H1 (cell line): ENCODE measurements around the gene DRAP1. TPM values are rescaled to one million over a fixed set of nuclear protein-coding genes. Genes with fewer than 3 reads are reported as not detected.

Experiments
- CTCF ChIA-PET: fragments of 300-600 bp; sonication (Branson Sonifier 250); formaldehyde crosslinking; loops from one replicate; lab custom pipeline; 2021; ENCODE audit not compliant: partially characterized antibody; lab: Charles Lee
- POLR2A ChIA-PET: fragments of 300-600 bp; sonication (Branson Sonifier 250); formaldehyde crosslinking; loops from one replicate; lab custom pipeline; 2021; ENCODE audit warnings: inconsistent platforms; ENCODE audit not compliant: partially characterized antibody; lab: Charles Lee
- DNase-seq, 2 experiments: peaks; one replicate each; pipeline versions ENCODE4 v3.0.0 to v3.0.0-alpha.2; 2010 to 2022; ENCODE audit warnings: low spot score in 2 of 2, low read depth in 1 of 2, mixed read lengths in 1 of 2
- FAIRE-seq: peaks from 2 replicates; lab custom pipeline; 2011; peaks lifted over from hg19 to GRCh38; lab: Jason Lieb, UNC
- H2AFZ ChIP-seq: 2 replicates; pipeline ENCODE4 v1.8.1; 2012; ENCODE audit warnings: low read length, inconsistent platforms
- H2AK5ac ChIP-seq: 2 replicates; pipeline ENCODE4 v1.6.1; 2013; ENCODE audit warnings: low read depth, low read length
- H2BK120ac ChIP-seq: replicated peaks from 2 replicates; pipeline ENCODE3; 2013; ENCODE audit warnings: low read depth, low read length, inconsistent platforms
- H2BK12ac ChIP-seq: 2 replicates; pipeline ENCODE4 v1.6.1; 2013; ENCODE audit warnings: low read depth, low read length
- H2BK15ac ChIP-seq: 2 replicates; pipeline ENCODE4 v1.6.1; 2013; ENCODE audit warnings: low read length
- H2BK20ac ChIP-seq: 2 replicates; pipeline ENCODE4 v1.6.1; 2013; ENCODE audit warnings: low read length
- H2BK5ac ChIP-seq: 2 replicates; pipeline ENCODE4 v1.6.1; 2013; ENCODE audit warnings: low read depth, low read length
- H3K14ac ChIP-seq: 2 replicates; pipeline ENCODE4 v1.6.1; 2013; ENCODE audit warnings: inconsistent platforms; ENCODE audit not compliant: insufficient read length
- H3K18ac ChIP-seq: 2 replicates; pipeline ENCODE4 v1.6.1; 2013; ENCODE audit warnings: low read length; ENCODE audit errors: extremely low read depth
- H3K23ac ChIP-seq: 2 replicates; pipeline ENCODE4 v1.6.1; 2013; ENCODE audit warnings: inconsistent platforms; ENCODE audit not compliant: insufficient read length
- H3K23me2 ChIP-seq: 2 replicates; pipeline ENCODE4 v1.6.1; 2013; ENCODE audit warnings: low read depth, low read length
- H3K27ac ChIP-seq: 2 replicates; pipeline ENCODE4 v1.6.1; 2011; ENCODE audit warnings: low read depth, low read length, inconsistent platforms
- H3K27me3 ChIP-seq, 4 experiments: replicated peaks in 1 of 4; 1 replicate in 1 of 4; 2 replicates in 3 of 4; pipeline versions ENCODE4 v1.6.1 to v1.8.1; 2011 to 2013; ENCODE audit warnings: low read length in 3 of 4, mild to moderate bottlenecking in 3 of 4, inconsistent platforms in 2 of 4, mixed read lengths in 2 of 4, moderate library complexity in 1 of 4; ENCODE audit not compliant: control insufficient read depth in 3 of 4, insufficient read depth in 3 of 4; ENCODE audit errors: extremely low read depth in 1 of 4
- H3K36me3 ChIP-seq, 4 experiments: 2 replicates each; pipeline versions ENCODE4 v1.6.1 to v1.8.1; 2011 to 2013; ENCODE audit warnings: mild to moderate bottlenecking in 4 of 4, low read length in 3 of 4, moderate library complexity in 2 of 4, control low read depth in 1 of 4, inconsistent platforms in 1 of 4; ENCODE audit not compliant: insufficient read depth in 4 of 4, control insufficient read depth in 2 of 4
- H3K4ac ChIP-seq: replicated peaks from 2 replicates; pipeline ENCODE3; 2013; ENCODE audit warnings: low read length, low read depth, mixed read lengths, inconsistent platforms; ENCODE audit not compliant: insufficient read length
- H3K4me1 ChIP-seq, 4 experiments: replicated peaks in 1 of 4; 1 replicate in 1 of 4; 2 replicates in 3 of 4; pipeline versions ENCODE4 v1.6.1 to v1.8.1; 2011 to 2013; ENCODE audit warnings: low read length in 3 of 4, inconsistent platforms in 2 of 4, mixed read lengths in 1 of 4; ENCODE audit not compliant: insufficient read depth in 4 of 4, control insufficient read depth in 3 of 4
- H3K4me2 ChIP-seq, 2 experiments: 2 replicates each; pipeline versions ENCODE4 v1.6.1 to v1.8.1; 2011 to 2013; ENCODE audit warnings: low read depth in 2 of 2, low read length in 2 of 2, control low read depth in 1 of 2, inconsistent platforms in 1 of 2, mild to moderate bottlenecking in 1 of 2; ENCODE audit not compliant: insufficient read depth in 1 of 2
- H3K4me3 ChIP-seq, 4 experiments: fragments of 200-600, 300-600 bp in 1 of 4; sonication (generic), shearing (Covaris generic), sonication (Bioruptor Twin) in 1 of 4; 2 replicates each; pipeline versions ENCODE4 v1.5.1 to v1.8.1; 2011 to 2016; ENCODE audit warnings: low read length in 4 of 4, low read depth in 3 of 4, control low read depth in 2 of 4, inconsistent platforms in 2 of 4, mild to moderate bottlenecking in 2 of 4, mixed read lengths in 1 of 4, moderate library complexity in 1 of 4; ENCODE audit not compliant: insufficient read depth in 2 of 4; ENCODE audit errors: extremely low read depth in 1 of 4
- H3K56ac ChIP-seq: replicated peaks from 2 replicates; pipeline ENCODE3; 2013; ENCODE audit warnings: low read depth, mild to moderate bottlenecking, mixed read lengths, low read length, inconsistent platforms; ENCODE audit not compliant: insufficient read length
- H3K79me1 ChIP-seq: 2 replicates; pipeline ENCODE4 v1.6.1; 2013; ENCODE audit warnings: low read depth, low read length, control low read depth
- H3K79me2 ChIP-seq, 2 experiments: 2 replicates each; pipeline versions ENCODE4 v1.6.1 to v1.8.1; 2012 to 2013; ENCODE audit warnings: low read length in 2 of 2, mild to moderate bottlenecking in 2 of 2, inconsistent platforms in 1 of 2; ENCODE audit not compliant: insufficient read depth in 2 of 2, control insufficient read depth in 1 of 2
- H3K9ac ChIP-seq, 4 experiments: replicated peaks in 1 of 4; 1 replicate in 1 of 4; 2 replicates in 3 of 4; pipeline versions ENCODE4 v1.6.1 to v1.8.1; 2011 to 2013; ENCODE audit warnings: low read depth in 3 of 4, low read length in 3 of 4, control low read depth in 2 of 4, mild to moderate bottlenecking in 2 of 4, moderate library complexity in 2 of 4, inconsistent platforms in 1 of 4; ENCODE audit errors: extremely low read depth in 1 of 4
- H3K9me3 ChIP-seq, 2 experiments: 2 replicates each; pipeline versions ENCODE4 v1.6.1 to v1.8.1; 2012 to 2013; ENCODE audit warnings: mild to moderate bottlenecking in 2 of 2, moderate library complexity in 2 of 2, control low read depth in 1 of 2, inconsistent platforms in 1 of 2, low read depth in 1 of 2, low read length in 1 of 2, mixed read lengths in 1 of 2; ENCODE audit not compliant: insufficient read depth in 2 of 2
- H4K20me1 ChIP-seq, 2 experiments: replicated peaks in 1 of 2; 2 replicates each; pipeline versions ENCODE3 to v1.8.1; 2011 to 2013; ENCODE audit warnings: inconsistent platforms in 2 of 2, low read length in 2 of 2, mild to moderate bottlenecking in 1 of 2; ENCODE audit not compliant: insufficient read depth in 2 of 2, control insufficient read depth in 1 of 2
- H4K5ac ChIP-seq: 2 replicates; pipeline ENCODE4 v1.6.1; 2013; ENCODE audit warnings: low read length, low read depth, mixed read lengths, inconsistent platforms; ENCODE audit not compliant: insufficient read length
- H4K8ac ChIP-seq: 2 replicates; pipeline ENCODE4 v1.8.0; 2013; ENCODE audit warnings: mild to moderate bottlenecking, moderate library complexity, low read length, inconsistent platforms; ENCODE audit not compliant: insufficient read depth; ENCODE audit errors: extremely low read depth
- H4K91ac ChIP-seq: replicated peaks from 2 replicates; pipeline ENCODE3; 2013; ENCODE audit warnings: low read length, mixed read lengths, inconsistent platforms; ENCODE audit not compliant: insufficient read length
- BACH1 ChIP-seq: IDR thresholded peaks from 2 replicates; pipeline ENCODE4 v1.6.1; 2012; ENCODE audit warnings: low read length, improper control_type of control experiment
- CEBPB ChIP-seq: IDR thresholded peaks from 2 replicates; pipeline ENCODE4 v1.6.1; 2012; ENCODE audit warnings: low read depth, low read length
- CHD1 ChIP-seq: IDR thresholded peaks from 2 replicates; pipeline ENCODE4 v1.6.1; 2012; ENCODE audit warnings: low read depth, low read length, improper control_type of control experiment
- KDM1A ChIP-seq: fragments of 200-600, 300-600 bp; sonication (generic); IDR thresholded peaks from 2 replicates; pipeline ENCODE4 v1.7.1; 2016; ENCODE audit warnings: mild to moderate bottlenecking, low read length, borderline replicate concordance
- SP4 ChIP-seq: IDR thresholded peaks from 2 replicates; pipeline ENCODE4 v1.6.1; 2012; ENCODE audit warnings: low read length, inconsistent platforms
- YY1 ChIP-seq: IDR thresholded peaks from 2 replicates; pipeline ENCODE4 v1.6.1; 2011; ENCODE audit warnings: low read depth, mild to moderate bottlenecking, low read length
- ZNF274 ChIP-seq: IDR thresholded peaks from 2 replicates; pipeline ENCODE4 v1.7.0; 2012; ENCODE audit warnings: low read length, borderline replicate concordance; ENCODE audit errors: extremely low read depth
- WGBS, 2 experiments: shearing (Covaris generic) in 1 of 2; methylation state at CpG; one replicate each; pipeline versions ENCODE4 v1.1.6 to v1.1.7; 2013 to 2015; ENCODE audit warnings: low lambda C conversion rate in 2 of 2, mixed read lengths in 2 of 2, inconsistent platforms in 1 of 2, low coverage in 1 of 2, missing lambda C conversion rate in 1 of 2; ENCODE audit not compliant: insufficient replicate concordance in 2 of 2, insufficient coverage in 1 of 2, insufficient read length in 1 of 2; ENCODE audit errors: extremely low coverage in 1 of 2, missing lambda C conversion rate in 1 of 2; 5-methylcytosine and 5-hydroxymethylcytosine counted together
- polyA plus RNA-seq, 7 experiments: library from polyadenylated mRNA; depleted of rRNA in 3 of 7; stranded (reverse) in 5 of 7; unstranded in 2 of 7; fragments of >200 nt in 5 of 7; fragments of 200-250 nt in 2 of 7; gene quantifications; 1 replicate in 5 of 7; 2 replicates in 1 of 7; 4 replicates in 1 of 7; pipeline versions ENCODE4 v1.2.1 to v1.2.3, GENCODE V29; 2011 to 2013; ENCODE audit warnings: missing spikeins in 2 of 7, mixed read lengths in 2 of 7
- total RNA-seq: library from RNA; stranded (reverse); fragmentation: NEBNext Ultra II Directional; extraction: Animal tissue kit (Norgen Biotek cat#: 25700); gene quantifications from 2 replicates; pipeline ENCODE4 v1.2.1, GENCODE V29; 2021
- TF ChIP-seq, protein P1 (sequence below): IDR thresholded peaks from 2 replicates; pipeline ENCODE4 v1.6.1; 2011; ENCODE audit warnings: low read depth, mild to moderate bottlenecking, low read length; ENCODE audit not compliant: insufficient read depth
- TF ChIP-seq, protein P2 (sequence below): IDR thresholded peaks from 2 replicates; pipeline ENCODE4 v1.6.1; 2011; ENCODE audit warnings: low read length, improper control_type of control experiment

The DRAP1 gene
- total and polyA plus RNA-seq, 2 of the 8 experiments (the other 6 are each of a cell fraction or from before 2014, with no cell fraction given), result 62.5 to 98.7 TPM

DNA sequence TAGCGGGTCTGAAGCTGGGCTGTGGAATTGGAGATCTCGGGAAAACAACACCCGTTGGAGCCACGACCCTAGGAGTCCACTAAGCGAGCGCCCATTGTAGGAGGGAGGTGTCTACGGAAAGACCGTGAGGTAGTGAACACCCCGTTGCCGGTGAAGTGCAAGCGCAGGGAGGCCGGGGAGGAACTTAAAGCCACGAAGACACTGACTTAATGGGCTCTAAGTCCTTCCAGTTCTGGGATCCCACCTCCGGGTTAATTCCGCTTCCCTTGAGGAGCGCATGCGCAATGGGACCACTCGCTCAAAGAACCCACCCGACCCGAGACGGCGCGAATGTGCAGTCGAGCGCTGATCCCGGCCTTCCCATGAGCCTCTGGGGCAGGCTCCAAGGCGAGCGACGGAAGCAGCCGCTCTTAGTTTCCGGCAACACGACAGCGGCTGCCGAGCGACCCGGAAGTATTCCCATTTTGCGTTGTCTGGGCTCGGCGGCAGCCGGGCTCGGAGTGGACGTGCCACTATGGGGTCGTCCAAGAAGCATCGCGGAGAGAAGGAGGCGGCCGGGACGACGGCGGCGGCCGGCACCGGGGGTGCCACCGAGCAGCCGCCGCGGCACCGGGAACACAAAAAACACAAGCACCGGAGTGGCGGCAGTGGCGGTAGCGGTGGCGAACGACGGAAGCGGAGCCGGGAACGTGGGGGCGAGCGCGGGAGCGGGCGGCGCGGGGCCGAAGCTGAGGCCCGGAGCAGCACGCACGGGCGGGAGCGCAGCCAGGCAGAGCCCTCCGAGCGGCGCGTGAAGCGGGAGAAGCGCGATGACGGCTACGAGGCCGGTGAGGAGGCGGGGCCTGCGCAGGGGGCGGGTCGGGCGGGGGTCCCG lies 42.3 kb downstream of the DRAP1 start, which contains the start of gene SART1:
Gene SART1 (plus strand): TSS at position 468 of the 874 bp plus-strand sequence. CDS start 47 bp downstream, at position 515.
- FAIRE-seq (peak; percentile 69), DNase-seq (peak; percentile 92 to 96)
- Histone ChIP-seq H3K9me3 (no peaks in the 10 kb centered on the region), H3K56ac (no peak within 1 kb of the TSS), H3K4ac (peak within 1 kb of the TSS; percentile 67), H3K4me1 (peaks cover 0 to 14% (median 3%) of the 10 kb centered on the region in 4 experiments; a peak in 5 of 7 replicates), H3K79me2 (peaks cover 11 to 21% of the 10 kb centered on the region in 2 experiments), H2AK5ac (no peak within 1 kb of the TSS), H3K9ac (peak within 1 kb of the TSS; percentile 78 to 88 (median 86)), H3K23me2 (peaks cover 14% of the 10 kb centered on the region; the same call in 1 of the 2 replicates), H3K27me3 (no peaks in the 10 kb centered on the region), H3K18ac (peak within 1 kb of the TSS; percentile 71), H3K23ac (no peak within 1 kb of the TSS), H2BK5ac (peak within 1 kb of the TSS; percentile 88), H4K91ac (no peak within 1 kb of the TSS), H3K4me3 (peak within 1 kb of the TSS; percentile 80 to 92 (median 88)), H3K36me3 (peaks cover 8 to 23% (median 16%) of the 10 kb centered on the region in 4 experiments), H3K4me2 (peak within 1 kb of the TSS; percentile 71 to 91), H2BK20ac (no peak within 1 kb of the TSS), H2AFZ (peak within 1 kb of the TSS; percentile 23; the same call in 1 of the 2 replicates), H2BK12ac (peak within 1 kb of the TSS; percentile 44), H4K5ac (peak within 1 kb of the TSS; percentile 54), H3K79me1 (peaks cover 9% of the 10 kb centered on the region), H4K20me1 (peaks cover 1 to 9% of the 10 kb centered on the region in 2 experiments), H3K14ac (no peak within 1 kb of the TSS), H2BK120ac (no peak within 1 kb of the TSS), H2BK15ac (no peak within 1 kb of the TSS), H3K27ac (peak within 1 kb of the TSS; percentile 72), H4K8ac (peak within 1 kb of the TSS; percentile 96)
- 2% methylated on average over 71 of the region's 97 CpGs; no CpG with 5 or more reads in 1 of the 2 experiments for WGBS, 2 experiments
- ChIA-PET CTCF (interaction anchor here (0.6 to 2.2 kb wide), 7 partner anchors 15 to 177 kb away, joined by 3 to 7 read pairs (median 3); partner anchors contain the start of genes CCDC85B and FIBP), POLR2A (interaction anchor here (0.7 to 1.6 kb wide), 14 partner anchors 8 to 108 kb away, joined by 3 to 5 read pairs (median 3); partner anchors contain the start of gene MUS81)
- TF ChIP-seq CEBPB (no peak), KDM1A (no peak), BACH1 (no peak), YY1 (peak; percentile 68), CHD1 (no peak), ZNF274 (no peak), SP4 (no peak)
- TF ChIP-seq, protein P1, sequence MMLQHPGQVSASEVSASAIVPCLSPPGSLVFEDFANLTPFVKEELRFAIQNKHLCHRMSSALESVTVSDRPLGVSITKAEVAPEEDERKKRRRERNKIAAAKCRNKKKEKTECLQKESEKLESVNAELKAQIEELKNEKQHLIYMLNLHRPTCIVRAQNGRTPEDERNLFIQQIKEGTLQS, result no peak
- TF ChIP-seq, protein P2, sequence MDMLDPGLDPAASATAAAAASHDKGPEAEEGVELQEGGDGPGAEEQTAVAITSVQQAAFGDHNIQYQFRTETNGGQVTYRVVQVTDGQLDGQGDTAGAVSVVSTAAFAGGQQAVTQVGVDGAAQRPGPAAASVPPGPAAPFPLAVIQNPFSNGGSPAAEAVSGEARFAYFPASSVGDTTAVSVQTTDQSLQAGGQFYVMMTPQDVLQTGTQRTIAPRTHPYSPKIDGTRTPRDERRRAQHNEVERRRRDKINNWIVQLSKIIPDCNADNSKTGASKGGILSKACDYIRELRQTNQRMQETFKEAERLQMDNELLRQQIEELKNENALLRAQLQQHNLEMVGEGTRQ, result no peak
